Measurements from ENCODE around the gene FBXL13.
"Not testable (repeated sequence)": the region's sequence is repeated elsewhere in the genome, so short reads cannot be mapped to it uniquely, and the experiment has no call there.

FBXL13 gene

DNA sequence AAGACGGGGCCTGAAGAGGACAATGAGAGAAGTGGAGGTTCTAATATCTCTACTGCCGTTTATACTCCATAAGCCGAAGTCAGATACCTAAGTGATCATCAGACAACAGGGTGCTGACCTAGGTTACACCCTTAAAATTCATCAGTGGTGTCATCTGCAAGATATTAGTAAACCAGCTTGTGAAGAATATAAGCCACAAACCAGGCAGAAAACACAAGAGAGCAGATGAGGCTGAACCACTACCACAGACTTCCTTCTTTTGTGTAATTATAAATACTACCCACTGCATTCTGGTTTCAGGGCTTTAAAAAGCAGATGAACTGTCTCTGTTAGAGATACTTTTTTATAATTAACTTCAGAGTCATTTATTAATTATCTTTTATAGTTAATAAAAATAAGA lies 230.7 kb downstream of the FBXL13 start:
- H3K4me3 ChIP-seq (ENCODE audit: low read depth, low read length), result no peak overlapping the region
- TF ChIP-seq, protein P1, sequence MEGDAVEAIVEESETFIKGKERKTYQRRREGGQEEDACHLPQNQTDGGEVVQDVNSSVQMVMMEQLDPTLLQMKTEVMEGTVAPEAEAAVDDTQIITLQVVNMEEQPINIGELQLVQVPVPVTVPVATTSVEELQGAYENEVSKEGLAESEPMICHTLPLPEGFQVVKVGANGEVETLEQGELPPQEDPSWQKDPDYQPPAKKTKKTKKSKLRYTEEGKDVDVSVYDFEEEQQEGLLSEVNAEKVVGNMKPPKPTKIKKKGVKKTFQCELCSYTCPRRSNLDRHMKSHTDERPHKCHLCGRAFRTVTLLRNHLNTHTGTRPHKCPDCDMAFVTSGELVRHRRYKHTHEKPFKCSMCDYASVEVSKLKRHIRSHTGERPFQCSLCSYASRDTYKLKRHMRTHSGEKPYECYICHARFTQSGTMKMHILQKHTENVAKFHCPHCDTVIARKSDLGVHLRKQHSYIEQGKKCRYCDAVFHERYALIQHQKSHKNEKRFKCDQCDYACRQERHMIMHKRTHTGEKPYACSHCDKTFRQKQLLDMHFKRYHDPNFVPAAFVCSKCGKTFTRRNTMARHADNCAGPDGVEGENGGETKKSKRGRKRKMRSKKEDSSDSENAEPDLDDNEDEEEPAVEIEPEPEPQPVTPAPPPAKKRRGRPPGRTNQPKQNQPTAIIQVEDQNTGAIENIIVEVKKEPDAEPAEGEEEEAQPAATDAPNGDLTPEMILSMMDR (IDR thresholded peaks at IDR 0.05; ENCODE audit: control insufficient read depth, extremely low read depth, insufficient read depth), result no peak
- DNase-seq (ENCODE audit: low read depth), result no peak

DNA sequence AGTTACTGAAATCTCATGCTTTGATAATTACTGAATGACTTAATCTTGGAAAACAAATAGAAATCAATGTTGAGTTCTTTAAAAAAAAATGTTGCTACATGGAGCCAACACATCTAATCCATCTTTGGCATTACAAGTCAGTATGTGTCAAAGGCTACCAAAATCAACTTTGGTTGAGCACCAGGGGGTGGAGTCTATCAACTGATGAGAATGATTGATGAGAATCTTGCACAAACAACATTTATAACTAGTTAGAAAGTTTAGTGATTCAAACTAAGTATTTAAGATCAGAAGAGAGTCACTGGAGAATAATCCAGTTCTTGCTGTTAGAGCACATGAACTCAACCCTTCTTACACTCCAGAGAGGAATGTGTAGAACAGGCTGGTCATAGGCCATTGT lies 232.3 kb downstream of the FBXL13 start:
- no peak for DNase-seq (ENCODE audit: low read depth)
- no peak overlapping the region for H3K4me3 ChIP-seq (ENCODE audit: low read depth, low read length)
- TF ChIP-seq, protein P1 (IDR thresholded peaks at IDR 0.05; ENCODE audit: control insufficient read depth, extremely low read depth, insufficient read depth), result no peak

DNA sequence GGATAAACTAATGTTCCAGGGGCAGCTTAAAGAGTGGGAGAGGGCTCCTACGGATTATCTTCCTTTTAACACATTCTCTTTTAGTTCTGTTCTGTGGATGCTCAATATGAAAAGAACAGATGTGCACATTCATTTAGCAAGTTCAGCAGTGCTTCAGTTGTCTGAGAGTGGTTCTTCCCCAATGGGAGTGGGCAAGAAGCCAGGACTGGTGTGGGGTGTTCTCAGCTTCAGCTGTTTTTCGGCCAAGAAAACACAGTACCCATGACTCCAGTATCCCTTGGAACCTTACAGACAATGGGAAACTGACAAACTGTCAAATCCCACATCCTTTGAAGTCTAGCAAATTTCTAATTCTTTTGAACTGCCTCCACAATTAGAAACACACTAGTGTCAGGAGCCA lies 233.3 kb downstream of the FBXL13 start:
- no peak for DNase-seq (ENCODE audit: low read depth)
- H3K4me3 ChIP-seq (ENCODE audit: low read depth, low read length), result no peak overlapping the region
- TF ChIP-seq, protein P1 (IDR thresholded peaks at IDR 0.05; ENCODE audit: control insufficient read depth, extremely low read depth, insufficient read depth), result no peak

DNA sequence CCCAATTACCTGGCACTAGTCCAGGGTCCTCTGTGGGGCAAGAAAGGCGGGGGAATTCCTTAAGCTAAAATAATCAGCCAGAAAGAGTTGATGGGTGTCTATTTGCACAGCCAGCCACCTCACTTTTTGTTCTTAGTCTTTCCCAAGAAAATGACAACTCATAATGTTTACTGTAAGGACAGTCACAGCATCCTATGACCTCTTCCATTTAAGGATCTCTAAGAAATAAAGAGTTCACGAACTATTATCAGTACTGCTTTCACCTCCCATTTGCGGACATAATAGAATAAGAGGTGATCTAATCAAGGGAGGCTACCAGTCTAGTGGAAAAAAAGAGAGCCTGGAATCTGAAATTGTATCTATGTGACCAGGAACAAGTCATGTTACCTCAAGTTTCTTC lies 234.2 kb downstream of the FBXL13 start:
- H3K4me3 ChIP-seq (ENCODE audit: low read depth, low read length), result no peak overlapping the region

DNA sequence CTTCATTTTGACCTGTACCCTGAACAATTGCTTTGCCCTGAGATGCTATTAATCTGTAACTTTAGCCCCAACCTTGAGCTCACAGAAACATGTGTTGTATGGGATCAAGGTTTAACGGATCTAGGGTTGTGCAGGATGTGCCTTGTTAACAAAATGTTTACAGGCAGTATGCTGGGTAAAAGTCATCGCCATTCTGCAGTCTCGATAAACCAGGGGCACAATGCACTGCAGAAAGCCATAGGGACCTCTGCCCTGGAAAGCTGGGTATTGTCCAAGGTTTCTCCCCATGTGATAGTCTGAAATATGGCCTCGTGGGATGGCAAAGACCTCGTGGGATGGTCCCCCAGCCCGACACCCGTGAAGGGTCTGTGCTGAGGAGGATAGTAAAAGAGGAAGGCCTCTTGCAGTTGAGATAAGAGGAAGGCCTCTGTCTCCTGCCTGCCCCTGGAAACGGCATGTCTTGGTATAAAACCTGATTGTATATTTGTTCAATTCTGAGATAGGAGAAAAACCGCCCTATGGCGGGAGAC lies 236.0 kb downstream of the FBXL13 start:
- DNase-seq (ENCODE audit: low read depth); H3K4me3 ChIP-seq (ENCODE audit: low read depth, low read length): not testable (repeated sequence)

More for the DNA sequence above, 234.2 kb downstream of the FBXL13 start:
- DNase-seq (ENCODE audit: low read depth), result no peak
- TF ChIP-seq, protein P1 (IDR thresholded peaks at IDR 0.05; ENCODE audit: control insufficient read depth, extremely low read depth, insufficient read depth), result no peak

DNA sequence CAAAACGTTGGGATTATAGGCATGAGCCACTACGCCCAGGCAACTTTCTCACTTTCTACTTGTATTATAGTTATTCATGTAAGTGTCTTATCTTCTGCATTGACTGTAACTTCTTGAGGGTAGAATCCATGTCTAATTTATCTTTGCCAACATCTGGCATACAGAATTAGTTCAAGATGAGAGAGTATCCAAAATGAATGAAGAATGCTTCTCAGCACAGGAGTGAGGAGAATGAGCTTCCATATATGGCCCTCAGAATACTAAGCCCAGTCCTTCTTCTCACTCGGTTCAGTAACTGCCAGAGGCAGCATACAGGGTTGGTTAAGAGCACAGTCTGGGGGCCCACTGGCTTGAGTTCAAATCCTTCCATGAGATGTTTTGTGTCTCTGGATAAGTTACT lies 236.8 kb downstream of the FBXL13 start:
- TF ChIP-seq, protein P1 (IDR thresholded peaks at IDR 0.05; ENCODE audit: control insufficient read depth, extremely low read depth, insufficient read depth), result no peak
- no peak for DNase-seq (ENCODE audit: low read depth)
- H3K4me3 ChIP-seq (ENCODE audit: low read depth, low read length), result no peak overlapping the region

DNA sequence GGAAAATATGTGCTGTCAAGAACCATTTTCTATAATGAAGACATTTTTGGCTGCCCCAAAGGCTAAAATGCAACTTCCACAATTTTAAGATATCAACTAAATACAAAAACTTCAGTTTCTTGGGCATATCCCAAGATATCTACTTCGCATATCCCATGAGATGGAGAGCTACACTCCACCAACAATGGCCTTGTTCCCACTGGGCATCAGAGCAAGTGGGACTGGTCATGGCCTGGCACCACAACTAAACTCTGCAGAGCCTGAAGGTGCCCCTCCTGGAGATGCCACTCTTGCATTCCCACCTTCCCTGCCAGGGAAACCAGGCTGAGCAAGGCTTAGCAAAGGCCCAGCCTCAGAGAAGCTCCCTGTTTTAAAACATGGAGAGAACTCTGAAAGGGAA lies 237.6 kb downstream of the FBXL13 start:
- TF ChIP-seq, protein P1 (IDR thresholded peaks at IDR 0.05; ENCODE audit: control insufficient read depth, extremely low read depth, insufficient read depth), result no peak
- no peak for DNase-seq (ENCODE audit: low read depth)
- H3K4me3 ChIP-seq (ENCODE audit: low read depth, low read length), result no peak overlapping the region
